T-helper 2 cell treated with Interferon-gamma antibody and Interleukin-4, amounts not matched to agents 100 ng/mL and 5 ng/mL, for 36 hours (primary cell): ENCODE measurements around the gene MCM10. TPM values are rescaled to one million over a fixed set of nuclear protein-coding genes. Genes with fewer than 3 reads are reported as not detected.
"Not testable (repeated sequence)": the region's sequence is repeated elsewhere in the genome, so short reads cannot be mapped to it uniquely, and the experiment has no call there.

ENCODE experiments used
- intact Hi-C: fragments of 100-400 bp; cut with micrococcal nuclease; formaldehyde crosslinking; loops from one replicate; pipeline ENCODE4 v1.15.1; 2023
- total RNA-seq: library from RNA; stranded (reverse); gene quantifications from 2 replicates; pipeline ENCODE4 v1.2.3, GENCODE V29; 2022

MCM10 gene
- total RNA-seq, result 61.7 and 65.0 TPM in 2 replicates

- intact Hi-C loops, result loop anchor here (1.0 kb wide), 4 partner anchors 62 to 279 kb away; partner anchors contain the start of gene SEPHS1
These were observed at the start of gene MCM10 for GRCh38 chr10:13160934-13161856. MCM10 (plus strand) TSS chr10:13161558; CDS start chr10:13164203, 2,645 bp downstream.

- intact Hi-C loops, result no loop called here
These were observed 47.8 kb upstream of the MCM10 start for GRCh38 chr10:13113544-13113943.

- intact Hi-C loops, result loop anchor here (1.0 kb wide), 1 partner anchor 8 kb away; no protein-coding TSS in a partner anchor
These were observed 45.2 kb upstream of the MCM10 start for GRCh38 chr10:13115832-13116803.

GRCh38 chr10:13117841-13118783 lies 43.2 kb upstream of the MCM10 start:
- intact Hi-C loops, result no loop called here

GRCh38 chr10:13118784-13119410 lies 42.5 kb upstream of the MCM10 start:
- intact Hi-C loops, result no loop called here

GRCh38 chr10:13120786-13121499 lies 40.4 kb upstream of the MCM10 start:
- intact Hi-C loops, result no loop called here

GRCh38 chr10:13121500-13121854 lies 39.9 kb upstream of the MCM10 start:
- intact Hi-C loops, result no loop called here

GRCh38 chr10:13136651-13137050 lies 24.7 kb upstream of the MCM10 start:
- intact Hi-C loops, result no loop called here

GRCh38 chr10:13139150-13139549 lies 22.2 kb upstream of the MCM10 start:
- intact Hi-C loops, result no loop called here

- intact Hi-C loops, result no loop called here
These were observed 21.7 kb upstream of the MCM10 start for GRCh38 chr10:13139676-13140075.

- intact Hi-C loops, result no loop called here
These were observed 20.6 kb upstream of the MCM10 start for GRCh38 chr10:13140627-13141190.

GRCh38 chr10:13143766-13144165 lies 17.6 kb upstream of the MCM10 start:
- intact Hi-C loops, result no loop called here

- intact Hi-C loops, result no loop called here
These were observed 16.5 kb upstream of the MCM10 start for GRCh38 chr10:13144814-13145213.

- intact Hi-C loops, result no loop called here
These were observed 15.0 kb upstream of the MCM10 start for GRCh38 chr10:13146379-13146778.

GRCh38 chr10:13147161-13147560 lies 14.2 kb upstream of the MCM10 start:
- intact Hi-C loops, result no loop called here

GRCh38 chr10:13152296-13152695 lies 9.1 kb upstream of the MCM10 start:
- intact Hi-C loops, result no loop called here

- intact Hi-C loops, result not testable (repeated sequence)
These were observed 5.5 kb upstream of the MCM10 start for GRCh38 chr10:13155860-13156259.

- intact Hi-C loops, result no loop called here
These were observed 3.0 kb upstream of the MCM10 start for GRCh38 chr10:13158401-13158800.

- intact Hi-C loops, result loop anchor here (1.0 kb wide), 4 partner anchors 63 to 278 kb away; partner anchors contain the start of gene SEPHS1
These were observed 506 bp downstream of the MCM10 start for GRCh38 chr10:13161857-13162271.
